PFSK-1 (cell line): ENCODE measurements around the gene OR1I1. TPM values are rescaled to one million over a fixed set of nuclear protein-coding genes. Genes with fewer than 3 reads are reported as not detected.

Experiments used
- FOXP2 ChIP-seq: optimal IDR thresholded peaks from 2 replicates; pipeline ENCODE3; 2011; ENCODE audit warnings: borderline replicate concordance, control low read depth, inconsistent platforms; ENCODE audit not compliant: insufficient read depth; ENCODE audit errors: extremely low read length, extremely low read depth
- POLR2AphosphoS5 ChIP-seq: IDR thresholded peaks from 2 replicates; pipeline ENCODE4 v1.6.1; 2012; ENCODE audit warnings: low read depth, mild to moderate bottlenecking, control low read depth, low read length, moderate library complexity
- REST ChIP-seq, 2 experiments: IDR thresholded peaks; 2 replicates each; pipeline versions ENCODE4 v1.6.1 to v1.8.0; 2011 to 2012; ENCODE audit warnings: low read depth in 2 of 2, low read length in 2 of 2, control low read depth in 1 of 2, inconsistent platforms in 1 of 2, mild to moderate bottlenecking in 1 of 2, moderate library complexity in 1 of 2; ENCODE audit not compliant: insufficient read depth in 1 of 2
- SIN3A ChIP-seq: IDR thresholded peaks from 2 replicates; pipeline ENCODE4 v1.6.1; 2012; ENCODE audit warnings: mild to moderate bottlenecking, low read length, moderate library complexity, borderline replicate concordance; ENCODE audit not compliant: insufficient read depth
- TAF1 ChIP-seq: IDR thresholded peaks from 2 replicates; pipeline ENCODE4 v1.6.1; 2012; ENCODE audit warnings: low read length, control low read depth, borderline replicate concordance; ENCODE audit not compliant: insufficient read depth
- polyA plus RNA-seq: library from polyadenylated mRNA; unstranded; fragments of >200 nt; gene quantifications from one replicate; pipeline ENCODE4 v1.2.1, GENCODE V29; 2012; ENCODE audit warnings: low read depth, missing spikeins; ENCODE audit not compliant: insufficient read length

Gene OR1I1
- polyA plus RNA-seq, result not detected

GRCh38 chr19:15081911-15082310, at the start of gene OR1I1:
Gene OR1I1 (plus strand): TSS chr19:15082211. CDS start chr19:15087066, 4,855 bp downstream.
- no peak for TF ChIP-seq SIN3A
- TF ChIP-seq POLR2AphosphoS5, result no peak
- TF ChIP-seq TAF1, result no peak

- TF ChIP-seq POLR2AphosphoS5 (no peak), FOXP2 (no peak), TAF1 (no peak), REST (IDR thresholded peaks at IDR 0.05; ENCODE audit: insufficient read depth in 1 of 2, low read depth in 2 of 2, low read length in 2 of 2) (no peak), SIN3A (no peak)
Observed at GRCh38 chr19:15035795-15036311, 46.2 kb upstream of the OR1I1 start.

- TF ChIP-seq TAF1 (no peak), FOXP2 (no peak), SIN3A (no peak), REST (IDR thresholded peaks at IDR 0.05; ENCODE audit: insufficient read depth in 1 of 2, low read depth in 2 of 2, low read length in 2 of 2) (no peak), POLR2AphosphoS5 (no peak)
Observed at GRCh38 chr19:15037586-15037985, 44.4 kb upstream of the OR1I1 start.

GRCh38 chr19:15038294-15038693, 43.7 kb upstream of the OR1I1 start:
- no peak for TF ChIP-seq FOXP2
- no peak for TF ChIP-seq REST (IDR thresholded peaks at IDR 0.05; ENCODE audit: insufficient read depth in 1 of 2, low read depth in 2 of 2, low read length in 2 of 2)
- no peak for TF ChIP-seq SIN3A
- no peak for TF ChIP-seq TAF1
- TF ChIP-seq POLR2AphosphoS5, result no peak

- TF ChIP-seq TAF1, result no peak
- no peak for TF ChIP-seq REST (IDR thresholded peaks at IDR 0.05; ENCODE audit: insufficient read depth in 1 of 2, low read depth in 2 of 2, low read length in 2 of 2)
- no peak for TF ChIP-seq FOXP2
- TF ChIP-seq POLR2AphosphoS5, result no peak
- TF ChIP-seq SIN3A, result no peak
Observed at GRCh38 chr19:15042003-15042402, 40.0 kb upstream of the OR1I1 start.
